Measurements from ENCODE around the gene NR3C2. TPM values are rescaled to one million over a fixed set of nuclear protein-coding genes. Genes with fewer than 3 reads are reported as not detected.

The NR3C2 gene
- total and polyA plus RNA-seq, 3 donors from 2014 or later, result 17.6 to 28.1 (median 19.9) TPM

DNA sequence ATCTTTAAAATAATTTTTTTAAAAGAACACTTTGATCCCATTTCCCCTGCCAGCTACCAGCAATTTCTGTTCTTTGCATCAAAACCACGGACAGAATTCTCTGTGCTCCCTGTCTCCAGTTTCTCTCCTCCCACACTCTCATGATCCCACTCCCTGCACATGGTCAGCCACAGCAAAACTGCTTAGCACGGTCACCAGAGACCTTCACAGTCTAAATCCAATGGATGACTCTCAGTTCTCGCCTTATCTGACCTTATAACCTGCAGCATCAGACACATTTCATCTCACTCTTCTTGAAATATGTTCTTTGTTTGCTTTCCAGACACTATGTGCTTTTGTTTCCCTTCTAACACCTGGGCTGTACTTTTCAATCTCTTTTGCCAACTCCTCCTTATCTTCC, 131.5 kb downstream of the NR3C2 start:
- H3K36me3 ChIP-seq (ENCODE audit: low read depth, missing control alignments), result no peaks in the 10 kb centered on the region
- H3K27me3 ChIP-seq, result no peaks in the 10 kb centered on the region
- 36 to 50% methylated on average over 3 of the region's 3 CpGs for WGBS, 2 donors
- intact Hi-C loops (cut with DNase I; ENCODE audit: low total_unique reads), result no loop called here
- H3K9me3 ChIP-seq, result no peaks in the 10 kb centered on the region
- H3K27ac ChIP-seq, result peak overlapping the region in 1 of 2 donors; percentile 0
- no peak overlapping the region for H3K4me3 ChIP-seq
- DNase-seq, result peak; percentile 48
- TF ChIP-seq POLR2A (IDR thresholded peaks at IDR 0.05) (no peak), CTCF (IDR thresholded peaks at IDR 0.05) (no peak)
- H3K4me1 ChIP-seq, result peaks cover 21% of the 10 kb centered on the region

DNA sequence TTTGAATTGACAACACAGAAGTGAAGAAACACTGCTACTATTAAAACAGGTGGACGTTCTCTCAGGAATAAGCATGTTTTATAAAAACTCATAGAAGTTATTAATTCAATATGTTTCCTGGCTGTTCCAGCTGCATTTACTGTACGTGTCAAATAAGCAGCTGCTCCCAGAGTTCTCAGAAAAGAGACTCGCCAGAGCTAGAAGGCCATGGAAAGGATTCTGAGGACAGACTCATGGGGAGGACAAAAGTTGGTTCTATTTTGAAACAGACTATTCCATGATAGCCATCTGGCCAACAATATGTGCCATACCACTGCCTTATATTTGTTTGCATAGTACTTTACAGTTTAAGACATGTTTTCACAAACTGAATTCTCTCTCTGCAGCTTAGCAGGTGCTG, 136.5 kb downstream of the NR3C2 start:
- Histone ChIP-seq H3K4me3 (no peak overlapping the region), H3K27ac (no peak overlapping the region), H3K36me3 (ENCODE audit: low read depth, missing control alignments) (no peaks in the 10 kb centered on the region), H3K27me3 (no peaks in the 10 kb centered on the region), H3K9me3 (no peaks in the 10 kb centered on the region), H3K4me1 (peaks cover 1% of the 10 kb centered on the region)
- TF ChIP-seq CTCF (IDR thresholded peaks at IDR 0.05), result no peak
- TF ChIP-seq POLR2A (IDR thresholded peaks at IDR 0.05), result no peak
- WGBS, 2 donors, result 76 to 84% methylated on average over 3 of the region's 3 CpGs
- intact Hi-C loops (cut with DNase I; ENCODE audit: low total_unique reads), result no loop called here
- no peak for DNase-seq

- DNase-seq, result no peak
- H3K27ac ChIP-seq, result no peak overlapping the region
- no peaks in the 10 kb centered on the region for H3K36me3 ChIP-seq (ENCODE audit: low read depth, missing control alignments)
- H3K4me3 ChIP-seq, result no peak overlapping the region
- intact Hi-C loops (cut with DNase I; ENCODE audit: low total_unique reads), result no loop called here
- no peaks in the 10 kb centered on the region for H3K27me3 ChIP-seq
- no peaks in the 10 kb centered on the region for H3K4me1 ChIP-seq
- TF ChIP-seq CTCF (IDR thresholded peaks at IDR 0.05), result no peak
- H3K9me3 ChIP-seq, result no peaks in the 10 kb centered on the region
- WGBS, 2 donors, result 86 to 100% methylated on average over 1 of the region's 1 CpG
Observed at GRCh38 chr4:148302416-148302815, 139.8 kb downstream of the NR3C2 start.

- no peaks in the 10 kb centered on the region for H3K9me3 ChIP-seq
- no peaks in the 10 kb centered on the region for H3K36me3 ChIP-seq (ENCODE audit: low read depth, missing control alignments)
- WGBS, 2 donors, result 67 to 100% methylated on average over 1 of the region's 1 CpG
- H3K4me3 ChIP-seq, result no peak overlapping the region
- TF ChIP-seq CTCF (IDR thresholded peaks at IDR 0.05), result no peak
- no peak for TF ChIP-seq POLR2A (IDR thresholded peaks at IDR 0.05)
- intact Hi-C loops (cut with DNase I; ENCODE audit: low total_unique reads), result no loop called here
- DNase-seq, result no peak
- no peak overlapping the region for H3K27ac ChIP-seq
- no peaks in the 10 kb centered on the region for H3K27me3 ChIP-seq
- H3K4me1 ChIP-seq, result no peaks in the 10 kb centered on the region
Observed at GRCh38 chr4:148300877-148301276, 141.3 kb downstream of the NR3C2 start.

- no peak for TF ChIP-seq POLR2A (IDR thresholded peaks at IDR 0.05)
- no peak for TF ChIP-seq CTCF (IDR thresholded peaks at IDR 0.05)
- 94% methylated on average over 9 of the region's 9 CpGs for WGBS, 2 donors
Observed at GRCh38 chr4:148299337-148299736, 142.9 kb downstream of the NR3C2 start.

More at GRCh38 chr4:148299337-148299736, 142.9 kb downstream of the NR3C2 start:
- no peaks in the 10 kb centered on the region for H3K27me3 ChIP-seq
- no peaks in the 10 kb centered on the region for H3K36me3 ChIP-seq (ENCODE audit: low read depth, missing control alignments)
- intact Hi-C loops (cut with DNase I; ENCODE audit: low total_unique reads), result no loop called here
- no peak for DNase-seq
- H3K9me3 ChIP-seq, result no peaks in the 10 kb centered on the region
- H3K27ac ChIP-seq, result no peak overlapping the region
- no peak overlapping the region for H3K4me3 ChIP-seq
- no peaks in the 10 kb centered on the region for H3K4me1 ChIP-seq

Measured in testis (tissue), 3 donors.